Gastrocnemius medialis (tissue), 4 donors: Measurements from ENCODE around the gene KIAA1217. TPM values are rescaled to one million over a fixed set of nuclear protein-coding genes. Genes with fewer than 3 reads are reported as not detected.
A peak's percentile ranks its signal among the peaks of the same experiment; 100 is the strongest.

Experiments
- ATAC-seq, 2 donors: fragments of 150-250 bp; one replicate each; pipeline ENCODE4 v1.9.1; 2016
- DNase-seq, 2 donors: peaks; one replicate each; pipeline ENCODE4 v3.0.0-alpha.2; 2019
- H3K27ac ChIP-seq, 4 donors: fragments of 200-600 bp; sonication (generic); 1 replicate in 1 of 4; 2 replicates in 3 of 4; pipeline ENCODE4 v1.5.1; 2016 to 2018; ENCODE audit warnings: mild to moderate bottlenecking in 2 of 4, moderate library complexity in 1 of 4
- H3K27me3 ChIP-seq, 3 donors: fragments of 200-600 bp; sonication (generic) in 2 of 3; 1 replicate in 1 of 3; 2 replicates in 2 of 3; pipeline versions ENCODE4 v1.5.1 to v1.6.0; 2016 to 2019; ENCODE audit warnings: mild to moderate bottlenecking in 1 of 3, moderate library complexity in 1 of 3
- H3K36me3 ChIP-seq, 2 donors: fragments of 200-600 bp; sonication (generic) in 1 of 2; one replicate each; pipeline ENCODE4 v1.5.1; 2017 to 2018
- H3K4me1 ChIP-seq, 2 donors: fragments of 200-600 bp; sonication (generic) in 1 of 2; one replicate each; pipeline ENCODE4 v1.5.1; 2016 to 2017; ENCODE audit warnings: mild to moderate bottlenecking in 2 of 2
- H3K4me3 ChIP-seq, 4 donors: fragments of 200-600 bp; sonication (generic) in 3 of 4; 1 replicate in 1 of 4; 2 replicates in 3 of 4; pipeline ENCODE4 v1.5.1; 2016 to 2019; ENCODE audit warnings: mild to moderate bottlenecking in 2 of 4
- H3K9me3 ChIP-seq, 3 donors: fragments of 200-600 bp; sonication (generic) in 2 of 3; 1 replicate in 1 of 3; 2 replicates in 2 of 3; pipeline ENCODE4 v1.5.1; 2016 to 2019
- POLR2A ChIP-seq, 2 donors: fragments of 450-650 bp; IDR thresholded peaks; one replicate each; pipeline ENCODE4 v1.6.1; 2017; ENCODE audit warnings: antibody characterized with exemption in 2 of 2, mild to moderate bottlenecking in 2 of 2, moderate library complexity in 2 of 2
- in situ Hi-C, 4 donors: fragments of 200-750 bp; cut with MboI; loops; one replicate each; pipeline versions ENCODE4 v1.15.0 to v1.8.0; 2017; ENCODE audit warnings: low sequenced_read_pairs in 4 of 4
- intact Hi-C: fragments of 100-400 bp; cut with DNase I; formaldehyde crosslinking; loops from one replicate; pipeline ENCODE4 v1.15.1; 2023; ENCODE audit warnings: low total_unique reads
- total RNA-seq, 4 donors: library from RNA; depleted of rRNA; stranded (reverse); fragments of >200 nt; gene quantifications; one replicate each; pipeline versions ENCODE4 v1.1.0 to v1.2.3, GENCODE V29; 2016
- TF ChIP-seq, protein P1 (sequence below), 5 experiments: fragments of 450-650 bp in 3 of 5; fragments of 200-600 bp in 2 of 5; sonication (generic) in 2 of 5; IDR thresholded peaks in 4 of 5; conservative IDR thresholded peaks in 1 of 5; 1 replicate in 4 of 5; 2 replicates in 1 of 5; pipeline ENCODE4 v1.5.1; 2016 to 2019; ENCODE audit warnings: antibody characterized with exemption in 5 of 5, mild to moderate bottlenecking in 3 of 5, moderate library complexity in 3 of 5

Gene KIAA1217
- total RNA-seq, 4 donors from 2014 or later, result 152 to 266 (median 155) TPM

DNA sequence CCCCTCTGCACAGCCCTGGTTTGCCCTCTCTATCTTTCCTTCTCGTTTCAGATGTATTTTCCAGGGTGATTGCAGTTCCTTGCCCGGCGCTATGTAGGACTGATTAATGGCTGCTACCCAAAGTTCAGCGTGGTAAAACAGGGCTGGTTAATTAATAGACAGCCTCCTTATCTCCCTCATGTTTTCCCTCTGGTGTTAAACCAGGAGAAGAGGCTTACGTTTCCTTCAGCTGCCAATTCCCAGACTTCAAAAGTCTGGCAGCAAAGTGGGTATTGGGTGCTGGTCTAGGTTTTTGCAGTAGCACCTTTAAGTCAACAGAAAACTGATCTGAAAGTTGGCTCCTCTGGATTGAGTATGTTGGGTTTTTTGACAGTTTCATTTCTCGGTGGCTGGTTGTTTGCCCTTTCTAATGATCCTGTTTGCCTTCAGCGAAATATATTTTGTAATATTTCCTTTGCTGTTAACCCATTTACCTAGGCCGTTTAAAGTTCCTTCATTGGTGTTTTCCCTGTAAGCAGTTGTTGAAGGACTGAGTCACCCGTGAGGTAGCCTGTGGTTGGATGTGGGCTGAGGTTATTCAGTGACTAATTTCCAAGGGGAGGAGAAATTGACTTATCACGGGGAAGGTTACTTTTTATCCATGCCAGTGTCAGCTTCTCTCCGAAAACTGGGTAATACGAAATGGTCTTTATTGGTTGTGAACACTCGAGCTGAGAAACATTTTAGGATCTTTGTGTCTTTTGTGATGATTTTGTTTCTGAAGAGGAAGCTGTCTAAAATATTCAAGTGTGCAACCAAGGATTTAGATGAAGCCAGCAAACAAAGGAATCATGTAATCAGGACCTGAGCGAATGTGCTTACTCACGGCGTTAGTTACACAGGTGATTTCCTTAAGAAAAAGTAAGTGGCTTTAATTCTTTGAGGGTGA is 257.2 kb downstream of the KIAA1217 start:
- peaks cover 88% of the 10 kb centered on the region in 2 donors for H3K4me1 ChIP-seq
- H3K9me3 ChIP-seq, result no peaks in the 10 kb centered on the region
- intact Hi-C loops, result loop anchor here (2.0 to 5.0 kb wide), 4 partner anchors 51 to 254 kb away; no protein-coding TSS in a partner anchor
- peak; percentile 20 to 75 for TF ChIP-seq POLR2A (IDR thresholded peaks at IDR 0.05)
- TF ChIP-seq, protein P1, sequence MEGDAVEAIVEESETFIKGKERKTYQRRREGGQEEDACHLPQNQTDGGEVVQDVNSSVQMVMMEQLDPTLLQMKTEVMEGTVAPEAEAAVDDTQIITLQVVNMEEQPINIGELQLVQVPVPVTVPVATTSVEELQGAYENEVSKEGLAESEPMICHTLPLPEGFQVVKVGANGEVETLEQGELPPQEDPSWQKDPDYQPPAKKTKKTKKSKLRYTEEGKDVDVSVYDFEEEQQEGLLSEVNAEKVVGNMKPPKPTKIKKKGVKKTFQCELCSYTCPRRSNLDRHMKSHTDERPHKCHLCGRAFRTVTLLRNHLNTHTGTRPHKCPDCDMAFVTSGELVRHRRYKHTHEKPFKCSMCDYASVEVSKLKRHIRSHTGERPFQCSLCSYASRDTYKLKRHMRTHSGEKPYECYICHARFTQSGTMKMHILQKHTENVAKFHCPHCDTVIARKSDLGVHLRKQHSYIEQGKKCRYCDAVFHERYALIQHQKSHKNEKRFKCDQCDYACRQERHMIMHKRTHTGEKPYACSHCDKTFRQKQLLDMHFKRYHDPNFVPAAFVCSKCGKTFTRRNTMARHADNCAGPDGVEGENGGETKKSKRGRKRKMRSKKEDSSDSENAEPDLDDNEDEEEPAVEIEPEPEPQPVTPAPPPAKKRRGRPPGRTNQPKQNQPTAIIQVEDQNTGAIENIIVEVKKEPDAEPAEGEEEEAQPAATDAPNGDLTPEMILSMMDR (IDR thresholded peaks at IDR 0.05 in 4 of 5, conservative IDR thresholded peaks at IDR 0.05 in 1 of 5), result no peak
- H3K36me3 ChIP-seq, result no peaks in the 10 kb centered on the region
- in situ Hi-C loops, result no loop called here
- ATAC-seq (peak; percentile 53 to 70), DNase-seq (peak; percentile 45 to 53)
- peak overlapping the region; percentile 69 to 87 (median 83) for H3K27ac ChIP-seq
- H3K4me3 ChIP-seq, result peak overlapping the region; percentile 7 to 53 (median 34)
- H3K27me3 ChIP-seq, result no peaks in the 10 kb centered on the region

DNA sequence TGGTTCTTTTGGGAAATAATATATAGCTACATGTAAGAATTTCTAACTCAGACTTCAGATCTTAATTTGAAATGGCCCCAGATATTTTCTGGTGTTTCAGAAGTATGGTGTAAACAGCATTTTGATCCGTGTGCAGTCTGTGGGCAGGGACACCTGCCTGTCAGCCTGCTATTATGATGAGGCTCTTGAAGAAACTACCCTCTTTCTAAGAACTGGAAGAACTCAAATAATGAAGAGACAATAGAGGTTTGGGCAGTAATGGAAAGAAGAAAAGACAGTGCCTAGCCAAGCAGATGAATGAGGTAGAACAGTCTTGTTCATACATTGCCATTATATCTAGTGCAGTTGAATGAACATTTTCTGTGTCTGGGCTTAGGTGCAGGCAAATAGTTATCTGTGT is 258.2 kb downstream of the KIAA1217 start:
- H3K4me1 ChIP-seq, result peaks cover 78 to 79% of the 10 kb centered on the region in 2 donors
- in situ Hi-C loops, result no loop called here
- TF ChIP-seq, protein P1 (IDR thresholded peaks at IDR 0.05 in 4 of 5, conservative IDR thresholded peaks at IDR 0.05 in 1 of 5), result no peak
- TF ChIP-seq POLR2A (IDR thresholded peaks at IDR 0.05), result no peak
- intact Hi-C loops, result loop anchor here (2.0 to 5.0 kb wide), 3 partner anchors 84 to 255 kb away; no protein-coding TSS in a partner anchor
- no peak for ATAC-seq
- peak overlapping the region; percentile 69 to 87 (median 83) for H3K27ac ChIP-seq
- H3K36me3 ChIP-seq, result peaks cover 0 to 3% of the 10 kb centered on the region in 2 donors
- H3K27me3 ChIP-seq, result no peaks in the 10 kb centered on the region
- peak overlapping the region; percentile 7 to 53 (median 34) for H3K4me3 ChIP-seq
- no peak for DNase-seq
- no peaks in the 10 kb centered on the region for H3K9me3 ChIP-seq

GRCh38 chr10:24467605-24468004 is 258.7 kb downstream of the KIAA1217 start:
- Histone ChIP-seq H3K27ac (peak overlapping the region; percentile 69 to 87 (median 83)), H3K27me3 (no peaks in the 10 kb centered on the region), H3K36me3 (peaks cover 0 to 8% of the 10 kb centered on the region in 2 donors), H3K9me3 (no peaks in the 10 kb centered on the region), H3K4me1 (peaks cover 73 to 74% of the 10 kb centered on the region in 2 donors), H3K4me3 (peak overlapping the region; percentile 27 to 53 (median 36))
- intact Hi-C loops (loop anchor here (2.0 to 5.0 kb wide), 3 partner anchors 85 to 255 kb away; no protein-coding TSS in a partner anchor), in situ Hi-C loops (no loop called here)
- DNase-seq, result no peak
- TF ChIP-seq, protein P1 (IDR thresholded peaks at IDR 0.05 in 4 of 5, conservative IDR thresholded peaks at IDR 0.05 in 1 of 5), result no peak
- TF ChIP-seq POLR2A (IDR thresholded peaks at IDR 0.05), result no peak
- no peak for ATAC-seq

- in situ Hi-C loops (no loop called here), intact Hi-C loops (loop anchor here (5.0 kb wide), 2 partner anchors 161 to 256 kb away; no protein-coding TSS in a partner anchor)
- Histone ChIP-seq H3K27me3 (no peaks in the 10 kb centered on the region), H3K27ac (peak overlapping the region; percentile 69 to 87 (median 83)), H3K36me3 (peaks cover 0 to 15% of the 10 kb centered on the region in 2 donors), H3K9me3 (no peaks in the 10 kb centered on the region), H3K4me3 (peak overlapping the region; percentile 27 to 53 (median 36)), H3K4me1 (peaks cover 66 to 67% of the 10 kb centered on the region in 2 donors)
- ATAC-seq (peak; percentile 57 to 71), DNase-seq (peak in 1 of 2 donors; percentile 46)
- TF ChIP-seq, protein P1 (IDR thresholded peaks at IDR 0.05 in 4 of 5, conservative IDR thresholded peaks at IDR 0.05 in 1 of 5), result no peak
- TF ChIP-seq POLR2A (IDR thresholded peaks at IDR 0.05), result no peak
Measured at GRCh38 chr10:24468281-24468751, 259.4 kb downstream of the KIAA1217 start.
